Natural killer cell treated with Interleukin-12 subunit alpha and Interleukin-12 subunit beta and Interleukin-15 and Interleukin-18, amount 100 ng/mL, for 72 hours (primary cell): ENCODE results near the gene LRRC63. TPM values are rescaled to one million over a fixed set of nuclear protein-coding genes. Genes with fewer than 3 reads are reported as not detected.
"Not testable (repeated sequence)": the region's sequence is repeated elsewhere in the genome, so short reads cannot be mapped to it uniquely, and the experiment has no call there.

ENCODE experiments used
- ATAC-seq, 2 donors: fragments of 150-1000 bp; cut with Tn5 transposase in 1 of 2; sonication (Bioruptor Pico), chemical (Tn5 transposase) in 1 of 2; 2 replicates each; pipeline ENCODE4 v1.10.0; 2021
- DNase-seq: peaks from one replicate; pipeline ENCODE4 v3.0.0; 2022; ENCODE audit warnings: low spot score
- H3K27ac Mint-ChIP-seq, 2 donors: 1 replicate in 1 of 2; 2 replicates in 1 of 2; pipeline ENCODE4 v1.8.0; 2022; ENCODE audit warnings: mixed read lengths in 2 of 2, mild to moderate bottlenecking in 1 of 2, moderate library complexity in 1 of 2
- H3K27me3 Mint-ChIP-seq, 2 donors: 1 replicate in 1 of 2; 2 replicates in 1 of 2; pipeline ENCODE4 v1.8.0; 2022; ENCODE audit warnings: mixed read lengths in 2 of 2
- H3K36me3 Mint-ChIP-seq: one replicate; pipeline ENCODE4 v1.8.0; 2022; ENCODE audit warnings: mixed read lengths
- H3K4me1 Mint-ChIP-seq, 2 donors: 1 replicate in 1 of 2; 2 replicates in 1 of 2; pipeline ENCODE4 v1.8.0; 2022; ENCODE audit warnings: low read depth in 2 of 2, mixed read lengths in 2 of 2, mild to moderate bottlenecking in 1 of 2
- H3K4me3 Mint-ChIP-seq: one replicate; pipeline ENCODE4 v1.8.0; 2022; ENCODE audit warnings: mixed read lengths
- H3K9me3 Mint-ChIP-seq: 2 replicates; pipeline ENCODE4 v1.8.0; 2022; ENCODE audit warnings: mixed read lengths
- total RNA-seq, 2 donors: library from RNA; stranded (reverse); gene quantifications; one replicate each; pipeline ENCODE4 v1.2.3, GENCODE V29; 2022

LRRC63 gene
- total RNA-seq, 2 donors from 2014 or later, result 0.42 to 0.59 TPM

DNA sequence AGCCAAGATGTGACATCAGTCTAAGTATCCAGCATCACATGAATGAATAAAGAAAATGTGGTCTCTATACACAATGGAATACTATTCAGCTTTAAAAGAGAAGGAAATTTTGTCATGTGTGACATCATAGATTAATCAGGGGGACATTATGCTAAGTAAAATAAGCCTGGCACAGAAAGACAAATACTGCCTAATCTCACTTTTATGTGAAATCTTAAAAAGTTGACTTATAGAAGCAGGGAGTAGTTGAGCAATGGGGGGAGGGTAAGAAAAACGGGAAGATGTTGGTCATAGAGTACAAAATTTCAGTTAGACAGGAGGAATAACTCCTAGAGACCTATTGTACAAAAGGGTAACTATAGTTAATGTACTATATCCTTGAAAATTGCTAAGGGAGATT, 19.3 kb upstream of the LRRC63 start:
- Mint-ChIP-seq H3K4me3 (no peak overlapping the region), H3K36me3 (peaks cover 5% of the 10 kb centered on the region), H3K4me1 (peaks cover 2 to 6% of the 10 kb centered on the region in 2 donors), H3K27me3 (peaks cover 0 to 2% of the 10 kb centered on the region in 2 donors), H3K9me3 (no peaks in the 10 kb centered on the region), H3K27ac (no peak overlapping the region)
- ATAC-seq (no peak), DNase-seq (no peak)

DNA sequence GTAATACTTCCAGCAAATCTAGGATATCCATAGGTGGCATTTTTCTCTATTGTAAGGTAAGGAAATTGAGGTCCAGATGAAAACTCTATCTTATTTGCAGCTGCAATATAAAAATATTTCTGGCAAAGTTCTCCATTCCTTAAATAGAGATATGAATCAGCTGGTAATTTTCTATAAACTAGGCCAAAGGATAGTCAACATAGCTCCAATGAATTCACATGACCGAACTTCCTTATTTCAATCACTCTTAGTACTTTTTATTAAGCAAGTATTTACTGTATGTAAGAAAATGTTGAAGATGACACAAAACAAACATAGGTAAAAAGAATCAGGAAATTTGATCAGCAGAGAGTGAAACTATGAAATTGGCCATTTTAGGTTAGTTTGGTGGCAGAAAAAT, 16.7 kb upstream of the LRRC63 start:
- H3K4me1 Mint-ChIP-seq, result peaks cover 5 to 7% of the 10 kb centered on the region in 2 donors
- peaks cover 5% of the 10 kb centered on the region for H3K36me3 Mint-ChIP-seq
- no peak for ATAC-seq
- H3K27ac Mint-ChIP-seq, result no peak overlapping the region
- H3K9me3 Mint-ChIP-seq, result no peaks in the 10 kb centered on the region
- no peak overlapping the region for H3K4me3 Mint-ChIP-seq
- peaks cover 0 to 2% of the 10 kb centered on the region in 2 donors for H3K27me3 Mint-ChIP-seq
- no peak for DNase-seq

DNA sequence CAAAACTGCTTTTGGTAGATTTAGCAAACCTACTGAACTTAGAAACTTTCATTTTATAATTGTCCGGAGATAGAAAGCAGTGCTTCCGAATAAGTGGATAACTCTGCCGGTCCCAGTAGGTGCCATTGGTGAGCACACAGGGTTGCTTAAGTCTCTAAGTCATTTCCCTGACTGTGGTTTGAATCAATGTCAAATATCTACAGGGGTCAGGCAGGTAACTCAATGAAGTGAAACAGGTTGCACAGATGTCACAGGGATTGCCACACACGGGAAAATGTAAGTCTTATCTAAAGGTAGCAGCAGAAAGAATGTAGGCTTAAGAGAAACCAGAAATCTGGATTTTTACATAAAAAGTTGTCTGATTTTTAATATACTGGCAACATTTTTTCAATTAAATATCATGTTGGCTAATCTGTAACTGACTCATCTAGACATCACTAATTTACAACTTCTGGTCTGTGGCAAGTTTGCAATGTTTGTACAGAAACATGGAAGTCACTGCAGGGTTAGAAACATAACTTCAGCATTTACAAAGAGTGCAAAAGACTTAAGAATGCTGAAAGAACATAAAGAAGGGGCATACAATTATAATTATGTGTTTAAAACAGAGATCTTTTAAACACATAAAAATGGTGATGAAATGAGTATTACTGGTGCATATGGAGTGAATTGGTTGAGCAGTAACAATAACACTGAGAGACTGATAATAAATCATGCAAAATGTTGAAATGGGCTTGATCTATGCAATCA, 14.3 kb upstream of the LRRC63 start:
- ATAC-seq (no peak), DNase-seq (no peak)
- no peaks in the 10 kb centered on the region for H3K9me3 Mint-ChIP-seq
- H3K4me1 Mint-ChIP-seq, result peaks cover 17 to 19% of the 10 kb centered on the region in 2 donors
- H3K36me3 Mint-ChIP-seq, result no peaks in the 10 kb centered on the region
- no peak overlapping the region for H3K27ac Mint-ChIP-seq
- peaks cover 0 to 2% of the 10 kb centered on the region in 2 donors for H3K27me3 Mint-ChIP-seq
- no peak overlapping the region for H3K4me3 Mint-ChIP-seq

DNA sequence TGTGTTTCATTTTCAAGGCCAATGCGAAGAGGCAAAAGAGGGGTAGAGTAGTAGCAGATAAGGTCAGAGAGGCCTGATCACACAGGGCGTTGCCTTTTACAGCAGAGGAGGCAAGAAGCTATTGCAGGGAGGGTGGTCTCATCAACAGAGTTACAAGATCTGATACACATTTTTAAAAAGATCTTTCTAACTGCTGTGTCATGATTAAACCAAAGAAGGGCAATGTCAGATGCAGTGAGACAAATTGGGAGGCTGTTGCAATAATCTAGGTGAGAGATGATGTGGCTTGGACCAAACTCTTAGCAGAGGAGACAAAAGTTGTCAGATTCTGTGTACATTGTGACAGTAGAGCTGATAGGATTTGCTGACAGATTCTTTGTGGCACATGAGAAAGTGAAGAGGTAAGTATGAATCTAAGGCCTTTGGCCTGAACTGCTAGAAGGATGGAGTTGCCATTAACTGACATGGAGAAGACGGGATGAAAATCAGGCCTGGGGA, 13.0 kb upstream of the LRRC63 start:
- Mint-ChIP-seq H3K4me3 (no peak overlapping the region), H3K27me3 (peaks cover 0 to 2% of the 10 kb centered on the region in 2 donors), H3K9me3 (no peaks in the 10 kb centered on the region), H3K27ac (no peak overlapping the region), H3K36me3 (no peaks in the 10 kb centered on the region), H3K4me1 (peaks cover 21 to 26% of the 10 kb centered on the region in 2 donors)
- ATAC-seq (peak in 1 of 2 donors; percentile 67), DNase-seq (no peak)

DNA sequence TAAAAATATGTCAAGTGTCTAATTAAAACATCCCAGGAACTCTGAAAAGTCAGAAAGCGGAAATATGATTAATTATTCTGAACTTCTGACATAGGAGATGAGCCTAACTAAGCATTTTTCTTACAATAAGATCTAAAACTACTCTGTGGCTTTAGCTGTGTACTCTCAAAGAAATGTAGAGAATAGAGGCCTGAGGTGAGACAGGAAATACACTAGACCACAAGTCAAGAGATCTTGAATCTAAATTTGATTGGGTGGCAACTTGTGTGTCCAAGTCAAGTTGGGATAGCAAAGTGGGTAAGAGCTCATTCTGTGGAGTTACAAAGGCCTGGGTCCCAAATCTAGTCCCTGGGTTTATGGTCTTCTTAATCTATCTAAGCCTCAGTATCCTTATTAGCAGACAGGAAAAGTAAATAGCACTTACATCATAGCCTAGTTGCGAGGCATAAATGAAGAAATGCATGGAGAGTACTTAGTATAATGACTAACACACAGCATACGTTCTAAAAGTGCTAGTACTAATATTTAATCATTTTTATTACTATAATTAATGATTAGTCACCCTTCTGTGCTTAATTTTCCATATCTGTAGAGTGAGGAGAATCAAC, 9.4 kb upstream of the LRRC63 start:
- H3K27me3 Mint-ChIP-seq, result no peaks in the 10 kb centered on the region
- H3K4me1 Mint-ChIP-seq, result peaks cover 21 to 34% of the 10 kb centered on the region in 2 donors
- no peaks in the 10 kb centered on the region for H3K9me3 Mint-ChIP-seq
- ATAC-seq (peak; percentile 61 to 71), DNase-seq (no peak)
- H3K4me3 Mint-ChIP-seq, result peak overlapping the region; percentile 0
- peak overlapping the region; percentile 44 to 73 for H3K27ac Mint-ChIP-seq
- H3K36me3 Mint-ChIP-seq, result no peaks in the 10 kb centered on the region

DNA sequence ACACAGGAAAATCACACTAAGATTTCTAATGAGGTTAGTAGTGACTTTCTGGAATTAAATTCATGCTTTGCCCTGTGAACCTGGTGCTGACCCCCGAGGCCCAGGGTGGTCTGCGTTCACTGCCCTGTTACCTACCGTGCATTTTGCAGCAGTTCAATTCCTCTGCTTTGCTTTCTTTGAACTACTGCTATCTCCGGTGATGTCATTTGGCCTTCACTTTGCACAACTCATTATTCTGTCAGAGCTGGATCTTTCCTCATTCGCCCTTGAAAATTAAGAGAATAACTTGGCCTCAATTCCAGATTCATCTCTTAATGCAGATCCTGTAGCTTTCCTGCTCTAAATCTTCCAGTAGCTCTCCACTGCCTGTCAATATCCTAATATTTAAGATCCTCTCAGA, 8.8 kb upstream of the LRRC63 start:
- Mint-ChIP-seq H3K9me3 (no peaks in the 10 kb centered on the region), H3K27me3 (no peaks in the 10 kb centered on the region), H3K36me3 (no peaks in the 10 kb centered on the region), H3K27ac (peak overlapping the region in 1 of 2 donors; percentile 23), H3K4me3 (no peak overlapping the region), H3K4me1 (peaks cover 21 to 34% of the 10 kb centered on the region in 2 donors)
- ATAC-seq (no peak), DNase-seq (no peak)

DNA sequence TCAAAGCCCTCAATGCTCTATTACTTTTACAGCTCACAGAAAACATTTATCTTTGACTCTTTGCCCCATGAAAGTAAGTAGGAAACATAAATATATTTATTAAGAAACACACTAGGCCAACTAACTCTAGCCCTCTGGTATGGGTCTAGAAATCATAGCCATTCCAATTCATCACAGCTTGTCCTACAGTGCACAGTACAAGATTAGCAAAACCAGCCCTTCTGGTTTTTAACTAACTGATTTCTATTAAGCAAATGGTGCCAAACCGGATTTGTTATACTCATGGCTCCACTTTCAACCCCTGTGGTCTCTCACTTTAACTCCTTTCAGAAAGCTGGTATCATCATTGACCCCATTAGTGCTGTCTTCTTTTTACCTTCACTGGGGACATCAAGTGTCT, 5.6 kb upstream of the LRRC63 start:
- no peak overlapping the region for H3K27ac Mint-ChIP-seq
- ATAC-seq (no peak), DNase-seq (no peak)
- no peaks in the 10 kb centered on the region for H3K27me3 Mint-ChIP-seq
- H3K4me1 Mint-ChIP-seq, result peaks cover 18 to 30% of the 10 kb centered on the region in 2 donors
- no peak overlapping the region for H3K4me3 Mint-ChIP-seq
- H3K36me3 Mint-ChIP-seq, result no peaks in the 10 kb centered on the region
- H3K9me3 Mint-ChIP-seq, result no peaks in the 10 kb centered on the region

DNA sequence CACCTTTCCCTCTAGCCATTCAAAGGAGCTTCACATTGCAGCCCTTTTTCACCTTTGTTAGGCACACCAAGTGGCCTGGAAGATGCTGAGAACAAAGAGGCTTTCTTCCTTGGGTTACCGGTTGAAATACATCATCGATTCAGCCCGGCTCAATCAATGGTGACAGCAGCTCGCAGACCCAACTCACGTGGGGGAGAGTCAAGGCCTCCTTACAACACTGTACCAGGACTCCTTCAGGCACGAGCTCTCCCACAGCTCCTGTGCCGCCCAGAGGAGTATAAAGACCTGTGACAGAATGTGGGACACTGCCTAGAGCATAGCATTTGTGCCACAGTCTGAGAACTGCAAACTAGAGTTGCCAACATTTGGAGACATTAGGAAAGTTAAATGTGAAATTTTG, 3.9 kb upstream of the LRRC63 start:
- Mint-ChIP-seq H3K27ac (no peak overlapping the region), H3K4me3 (no peak overlapping the region), H3K9me3 (no peaks in the 10 kb centered on the region), H3K27me3 (no peaks in the 10 kb centered on the region), H3K36me3 (no peaks in the 10 kb centered on the region), H3K4me1 (peaks cover 19 to 25% of the 10 kb centered on the region in 2 donors)
- ATAC-seq (no peak), DNase-seq (no peak)

DNA sequence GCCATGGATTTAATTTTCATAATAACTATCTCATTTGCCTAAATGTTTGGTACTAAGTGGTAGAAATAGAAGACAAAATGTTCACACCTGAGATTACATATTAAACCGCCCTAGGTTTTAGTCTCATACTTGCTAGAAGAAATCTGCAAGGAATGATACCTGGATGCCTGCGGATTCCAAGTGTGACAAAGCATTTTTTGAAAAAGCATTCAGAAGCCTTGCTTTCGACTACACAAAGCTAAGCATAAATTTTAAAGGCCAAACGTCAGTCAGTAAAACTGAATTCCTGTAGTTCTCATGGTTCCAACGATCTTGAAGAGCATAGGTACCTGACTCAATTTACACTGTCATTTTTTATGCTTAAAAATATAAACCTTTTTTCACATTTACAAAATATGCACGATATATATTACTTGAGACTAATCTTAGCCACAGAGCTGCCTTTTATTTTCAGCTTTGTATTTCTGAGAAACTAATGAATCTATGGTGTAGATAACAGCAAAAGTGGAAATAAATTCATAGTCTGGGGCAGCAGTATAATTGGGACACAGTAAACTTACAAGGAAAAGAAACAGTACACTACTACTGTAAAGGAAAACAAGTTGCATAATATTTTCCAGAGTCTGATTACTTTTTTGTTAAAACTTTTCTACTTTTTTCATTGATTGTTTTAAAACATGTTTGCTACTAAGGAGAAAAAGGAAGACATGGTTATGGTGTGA, 1.2 kb upstream of the LRRC63 start:
- Mint-ChIP-seq H3K36me3 (no peaks in the 10 kb centered on the region), H3K9me3 (no peaks in the 10 kb centered on the region), H3K27ac (peak overlapping the region; percentile 88 to 89), H3K4me1 (peaks cover 20 to 25% of the 10 kb centered on the region in 2 donors), H3K27me3 (no peaks in the 10 kb centered on the region), H3K4me3 (peak overlapping the region; percentile 99)
- ATAC-seq (no peak), DNase-seq (no peak)

DNA sequence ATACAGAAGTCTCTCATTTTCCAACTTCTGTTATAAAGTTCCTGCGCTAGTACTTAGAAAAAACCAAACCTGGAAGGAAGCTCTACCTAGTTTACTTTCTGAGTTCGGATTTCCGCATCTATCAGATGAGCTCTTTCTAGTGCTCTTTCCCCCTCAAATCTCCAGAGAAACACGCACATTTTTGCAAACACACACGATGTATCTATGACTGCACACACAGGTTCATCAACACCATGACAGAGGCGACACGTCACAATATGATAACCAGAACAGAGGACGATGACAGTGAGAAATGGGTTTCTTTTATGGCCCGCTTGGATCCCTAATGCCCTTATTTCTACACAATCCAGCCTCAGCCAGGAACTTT, 629 bp upstream of the LRRC63 start:
- ATAC-seq, result peak; percentile 48 to 63
- no peak for DNase-seq

DNA sequence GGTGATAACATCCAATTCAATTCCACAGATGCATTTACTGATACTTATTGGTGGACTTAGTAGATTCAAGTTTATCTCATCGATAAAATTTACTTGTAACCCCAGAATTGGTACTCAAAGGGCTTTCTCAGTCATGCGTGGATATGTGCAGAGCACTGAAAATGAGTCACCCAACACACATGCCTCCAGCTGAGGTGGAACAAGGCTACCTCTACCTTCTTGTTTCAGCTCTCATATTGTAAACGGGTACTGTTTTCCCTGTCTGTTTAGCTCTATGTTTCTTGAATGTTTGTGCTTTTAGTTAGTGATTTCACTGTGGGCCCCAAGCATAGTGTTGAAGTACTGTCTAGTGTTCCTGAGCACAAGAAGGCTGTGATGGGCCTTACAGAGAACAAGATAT, 1.5 kb downstream of the LRRC63 start:
- H3K36me3 Mint-ChIP-seq, result peaks cover 8% of the 10 kb centered on the region
- peaks cover 2% of the 10 kb centered on the region for H3K9me3 Mint-ChIP-seq
- H3K27ac Mint-ChIP-seq, result no peak overlapping the region
- DNase-seq (no peak), ATAC-seq (no peak)
- H3K4me1 Mint-ChIP-seq, result peaks cover 20% of the 10 kb centered on the region in 2 donors
- H3K27me3 Mint-ChIP-seq, result peaks cover 5 to 6% of the 10 kb centered on the region in 2 donors
- H3K4me3 Mint-ChIP-seq, result peak overlapping the region; percentile 5

More for the DNA sequence above, 629 bp upstream of the LRRC63 start:
- Mint-ChIP-seq H3K9me3 (no peaks in the 10 kb centered on the region), H3K27me3 (no peaks in the 10 kb centered on the region), H3K4me1 (peaks cover 20% of the 10 kb centered on the region in 2 donors), H3K4me3 (peak overlapping the region; percentile 99), H3K27ac (peak overlapping the region; percentile 88 to 89), H3K36me3 (no peaks in the 10 kb centered on the region)

DNA sequence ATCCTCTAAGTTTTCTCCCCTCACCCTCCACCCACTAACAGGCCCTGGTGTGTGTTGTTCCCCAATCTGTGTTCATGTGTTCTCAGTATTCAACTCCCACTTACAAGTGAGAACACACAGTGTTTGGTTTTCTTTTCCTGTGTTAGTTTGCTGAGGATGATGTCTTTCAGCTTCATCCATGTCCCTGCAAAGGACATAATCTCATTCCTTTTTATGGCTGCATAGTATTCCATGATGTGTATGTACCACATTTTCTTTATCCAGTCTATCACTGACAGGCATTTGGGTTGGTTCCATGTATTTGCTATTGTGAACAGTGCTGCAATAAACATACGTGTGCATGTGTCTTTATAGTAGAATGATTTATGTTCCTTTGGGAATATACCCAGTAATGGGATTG, 3.0 kb downstream of the LRRC63 start:
- not testable (repeated sequence) for DNase-seq, ATAC-seq, H3K27me3 Mint-ChIP-seq, H3K27ac Mint-ChIP-seq, H3K4me3 Mint-ChIP-seq, H3K9me3 Mint-ChIP-seq, H3K36me3 Mint-ChIP-seq
- H3K4me1 Mint-ChIP-seq, result peaks cover 20% of the 10 kb centered on the region in 2 donors

DNA sequence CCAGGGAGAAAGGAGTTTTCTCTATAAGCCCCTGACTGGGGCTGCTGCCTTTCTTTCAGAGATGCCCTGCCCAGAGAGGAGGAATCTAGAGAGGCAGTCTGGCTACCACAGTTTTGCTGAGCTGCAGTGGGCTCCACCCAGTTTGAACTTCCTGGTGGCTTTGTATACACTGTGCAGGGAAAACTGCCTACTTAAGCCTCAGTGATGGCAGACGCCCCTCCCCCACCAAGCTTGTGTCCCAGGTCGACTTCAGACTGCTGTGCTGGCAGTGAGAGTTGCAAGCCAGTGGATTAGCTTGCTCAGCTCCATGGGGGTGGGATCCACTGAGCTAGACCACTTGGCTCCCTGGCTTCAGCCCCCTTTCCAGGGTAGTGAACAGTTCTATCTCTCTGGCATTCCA, 8.5 kb downstream of the LRRC63 start:
- DNase-seq, ATAC-seq, H3K27ac Mint-ChIP-seq, H3K4me3 Mint-ChIP-seq, H3K4me1 Mint-ChIP-seq, H3K9me3 Mint-ChIP-seq, H3K27me3 Mint-ChIP-seq: not testable (repeated sequence)
- peaks cover 15% of the 10 kb centered on the region for H3K36me3 Mint-ChIP-seq

DNA sequence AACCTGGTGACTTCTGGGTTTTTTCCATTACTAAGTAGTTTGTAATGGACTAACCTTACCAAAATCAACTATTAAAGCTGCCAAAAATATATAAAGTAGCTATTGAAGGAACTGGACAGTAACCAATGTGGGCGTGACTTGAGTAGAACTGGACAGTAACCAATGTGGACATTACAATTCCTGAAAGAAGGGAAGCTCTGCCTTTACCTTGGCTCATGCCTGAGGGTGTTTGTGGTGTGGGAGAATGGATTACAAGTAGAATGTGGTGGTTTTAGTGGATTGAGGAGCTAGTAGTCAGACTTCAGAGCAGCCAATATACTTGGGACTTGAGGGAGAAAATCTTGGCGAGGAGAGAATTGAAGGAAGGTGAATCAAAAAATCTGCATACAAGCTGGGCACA, 17.5 kb downstream of the LRRC63 start:
- Mint-ChIP-seq H3K4me3 (no peak overlapping the region), H3K36me3 (peaks cover 28% of the 10 kb centered on the region), H3K9me3 (peaks cover 8% of the 10 kb centered on the region), H3K27ac (no peak overlapping the region), H3K4me1 (no peaks in the 10 kb centered on the region), H3K27me3 (no peaks in the 10 kb centered on the region)
- no peak for ATAC-seq
- no peak for DNase-seq
